ENCODE data around the gene ATRAID.

ATRAID gene

DNA sequence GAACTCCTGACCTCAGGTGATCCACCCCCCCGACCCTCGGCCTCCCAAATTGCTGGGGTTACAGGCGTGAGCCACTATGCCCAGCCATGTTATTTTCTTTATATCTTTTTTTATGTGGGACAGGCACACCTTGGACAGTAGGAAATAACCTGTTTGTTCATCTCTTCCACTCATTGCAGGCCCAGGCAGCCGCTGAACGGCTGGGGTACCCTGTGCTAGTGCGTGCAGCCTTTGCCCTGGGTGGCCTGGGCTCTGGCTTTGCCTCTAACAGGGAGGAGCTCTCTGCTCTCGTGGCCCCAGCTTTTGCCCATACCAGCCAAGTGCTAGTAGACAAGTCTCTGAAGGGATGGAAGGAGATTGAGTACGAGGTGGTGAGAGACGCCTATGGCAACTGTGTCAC is 13.7 kb downstream of the ATRAID start:
- no peak for DNase-seq (ENCODE audit: low spot score)
- ChIA-PET CTCF (interaction anchor here (0.6 kb wide), 1 partner anchor 748 kb away, joined by 3 read pairs; no protein-coding TSS in a partner anchor), POLR2A (ENCODE audit: low non-redundant PET) (no interaction called here)
- TF ChIP-seq, protein P1, sequence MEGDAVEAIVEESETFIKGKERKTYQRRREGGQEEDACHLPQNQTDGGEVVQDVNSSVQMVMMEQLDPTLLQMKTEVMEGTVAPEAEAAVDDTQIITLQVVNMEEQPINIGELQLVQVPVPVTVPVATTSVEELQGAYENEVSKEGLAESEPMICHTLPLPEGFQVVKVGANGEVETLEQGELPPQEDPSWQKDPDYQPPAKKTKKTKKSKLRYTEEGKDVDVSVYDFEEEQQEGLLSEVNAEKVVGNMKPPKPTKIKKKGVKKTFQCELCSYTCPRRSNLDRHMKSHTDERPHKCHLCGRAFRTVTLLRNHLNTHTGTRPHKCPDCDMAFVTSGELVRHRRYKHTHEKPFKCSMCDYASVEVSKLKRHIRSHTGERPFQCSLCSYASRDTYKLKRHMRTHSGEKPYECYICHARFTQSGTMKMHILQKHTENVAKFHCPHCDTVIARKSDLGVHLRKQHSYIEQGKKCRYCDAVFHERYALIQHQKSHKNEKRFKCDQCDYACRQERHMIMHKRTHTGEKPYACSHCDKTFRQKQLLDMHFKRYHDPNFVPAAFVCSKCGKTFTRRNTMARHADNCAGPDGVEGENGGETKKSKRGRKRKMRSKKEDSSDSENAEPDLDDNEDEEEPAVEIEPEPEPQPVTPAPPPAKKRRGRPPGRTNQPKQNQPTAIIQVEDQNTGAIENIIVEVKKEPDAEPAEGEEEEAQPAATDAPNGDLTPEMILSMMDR (conservative IDR thresholded peaks at IDR 0.05; ENCODE audit: low read depth) = no peak
- no peak overlapping the region for H3K27ac ChIP-seq

DNA sequence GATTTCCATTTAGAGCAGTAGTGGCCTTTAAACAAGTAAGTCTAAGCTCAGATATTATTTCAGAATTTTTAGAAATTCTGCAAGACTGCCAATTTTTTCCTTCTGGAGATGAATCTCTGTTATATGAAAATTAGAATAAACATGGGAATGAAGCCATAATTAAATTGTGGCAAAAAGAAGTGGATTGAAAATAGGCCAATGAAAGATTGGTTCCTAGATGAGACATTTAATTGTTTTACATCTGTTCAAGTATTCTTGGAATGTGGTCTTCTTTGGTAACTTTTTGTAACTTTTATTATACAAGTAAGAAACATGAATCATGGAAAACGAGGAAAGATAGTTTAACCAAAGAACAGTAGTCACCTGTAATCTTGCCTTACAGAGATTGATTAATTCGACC is 15.7 kb downstream of the ATRAID start:
- DNase-seq (ENCODE audit: low spot score) = no peak
- TF ChIP-seq, protein P1 (conservative IDR thresholded peaks at IDR 0.05; ENCODE audit: low read depth) = no peak
- ChIA-PET POLR2A (ENCODE audit: low non-redundant PET) (no interaction called here), CTCF (no interaction called here)
- H3K27ac ChIP-seq = no peak overlapping the region

DNA sequence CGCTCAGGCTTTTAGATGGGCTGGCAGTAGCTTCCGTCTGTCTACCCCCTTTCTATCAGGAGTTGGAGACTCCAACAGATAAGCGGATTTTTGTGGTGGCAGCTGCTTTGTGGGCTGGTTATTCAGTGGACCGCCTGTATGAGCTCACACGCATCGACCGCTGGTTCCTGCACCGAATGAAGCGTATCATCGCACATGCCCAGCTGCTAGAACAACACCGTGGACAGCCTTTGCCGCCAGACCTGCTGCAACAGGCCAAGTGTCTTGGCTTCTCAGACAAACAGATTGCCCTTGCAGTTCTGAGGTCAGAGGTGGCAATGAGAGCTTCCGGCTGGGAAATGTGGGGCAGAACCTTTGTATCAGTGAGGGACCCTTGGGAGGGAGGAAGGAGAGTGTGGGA is 20.1 kb downstream of the ATRAID start:
- TF ChIP-seq, protein P1 (conservative IDR thresholded peaks at IDR 0.05; ENCODE audit: low read depth) = no peak
- CTCF ChIA-PET = interaction anchor here (0.7 kb wide), 1 partner anchor 122 kb away, joined by 3 read pairs; no protein-coding TSS in a partner anchor
- POLR2A ChIA-PET (ENCODE audit: low non-redundant PET) = no interaction called here
- H3K27ac ChIP-seq = no peak overlapping the region
- DNase-seq (ENCODE audit: low spot score) = no peak

DNA sequence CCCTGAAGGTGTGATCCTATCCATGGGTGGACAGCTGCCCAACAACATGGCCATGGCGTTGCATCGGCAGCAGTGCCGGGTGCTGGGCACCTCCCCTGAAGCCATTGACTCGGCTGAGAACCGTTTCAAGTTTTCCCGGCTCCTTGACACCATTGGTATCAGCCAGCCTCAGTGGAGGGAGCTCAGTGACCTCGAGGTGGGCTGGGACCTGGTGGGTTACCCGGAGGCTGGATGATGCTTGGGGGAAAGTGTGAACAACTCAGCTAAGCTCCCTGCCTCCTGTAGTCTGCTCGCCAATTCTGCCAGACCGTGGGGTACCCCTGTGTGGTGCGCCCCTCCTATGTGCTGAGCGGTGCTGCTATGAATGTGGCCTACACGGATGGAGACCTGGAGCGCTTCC is 21.5 kb downstream of the ATRAID start:
- H3K27ac ChIP-seq = no peak overlapping the region
- ChIA-PET POLR2A (ENCODE audit: low non-redundant PET) (no interaction called here), CTCF (no interaction called here)
- TF ChIP-seq, protein P1 (conservative IDR thresholded peaks at IDR 0.05; ENCODE audit: low read depth) = no peak
- DNase-seq (ENCODE audit: low spot score) = no peak

DNA sequence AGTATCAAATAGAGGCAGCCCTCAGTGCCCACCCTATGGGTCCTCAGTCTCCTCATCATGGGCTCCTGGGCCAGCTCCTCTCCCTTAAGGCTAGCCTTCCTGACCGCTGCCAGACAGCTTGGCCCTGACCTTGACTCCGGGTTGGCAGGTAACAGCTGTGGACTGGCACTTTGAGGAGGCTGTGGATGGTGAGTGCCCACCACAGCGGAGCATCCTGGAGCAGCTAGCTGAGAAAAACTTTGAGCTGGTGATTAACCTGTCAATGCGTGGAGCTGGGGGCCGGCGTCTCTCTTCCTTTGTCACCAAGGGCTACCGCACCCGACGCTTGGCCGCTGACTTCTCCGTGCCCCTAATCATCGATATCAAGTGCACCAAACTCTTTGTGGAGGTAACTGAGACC is 24.3 kb downstream of the ATRAID start:
- H3K27ac ChIP-seq = no peak overlapping the region
- CTCF ChIA-PET = interaction anchor here (0.6 to 1.7 kb wide), 4 partner anchors 44 to 469 kb away, joined by 3 to 6 read pairs (median 4); partner anchors contain the start of gene GTF3C2
- DNase-seq (ENCODE audit: low spot score) = no peak
- TF ChIP-seq, protein P1 (conservative IDR thresholded peaks at IDR 0.05; ENCODE audit: low read depth) = no peak
- POLR2A ChIA-PET (ENCODE audit: low non-redundant PET) = no interaction called here

DNA sequence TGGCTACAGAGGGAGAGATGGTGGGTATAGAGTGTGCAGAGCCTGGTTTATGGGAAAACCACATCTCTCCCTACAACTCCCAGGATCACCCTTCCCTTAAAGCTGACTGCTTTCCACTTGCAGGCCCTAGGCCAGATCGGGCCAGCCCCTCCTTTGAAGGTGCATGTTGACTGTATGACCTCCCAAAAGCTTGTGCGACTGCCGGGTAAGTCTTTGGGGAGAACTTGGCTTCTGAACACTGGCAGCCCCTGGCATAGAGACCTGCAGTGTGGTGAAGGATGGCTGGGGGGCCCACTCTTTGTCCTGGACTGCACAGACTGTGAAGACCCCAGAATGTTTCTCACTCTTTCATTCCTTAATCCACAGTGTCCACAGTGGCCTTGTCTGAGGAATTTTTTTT is 24.8 kb downstream of the ATRAID start:
- ChIA-PET CTCF (interaction anchor here (0.7 to 1.1 kb wide), 3 partner anchors 43 to 120 kb away, joined by 3 to 4 read pairs (median 3); partner anchors contain the start of gene GTF3C2), POLR2A (ENCODE audit: low non-redundant PET) (no interaction called here)
- TF ChIP-seq, protein P1 (conservative IDR thresholded peaks at IDR 0.05; ENCODE audit: low read depth) = no peak
- no peak for DNase-seq (ENCODE audit: low spot score)
- no peak overlapping the region for H3K27ac ChIP-seq
